Activated CD4-positive, alpha-beta memory T cell treated with anti-CD3 and anti-CD28 coated beads, Interleukin-2, amount 10 ng/mL, durations not matched to agents 7 days and 5 days (primary cell): ENCODE measurements around the gene SNX5. TPM values are rescaled to one million over a fixed set of nuclear protein-coding genes. Genes with fewer than 3 reads are reported as not detected.

Source experiments
- CTCF ChIA-PET: fragments of 350-600 bp; sonication (Branson Sonifier 250); formaldehyde crosslinking; loops from one replicate; lab custom pipeline; 2021; ENCODE audit warnings: antibody characterized with exemption, inconsistent platforms; lab: Charles Lee
- POLR2A ChIA-PET: fragments of 350-600 bp; sonication (Branson Sonifier 250); formaldehyde crosslinking; loops from one replicate; lab custom pipeline; 2021; ENCODE audit warnings: antibody characterized with exemption; lab: Charles Lee
- DNase-seq: peaks from one replicate; pipeline ENCODE4 v3.0.0-alpha.2; 2020
- H3K27ac Mint-ChIP-seq: one replicate; pipeline ENCODE4 v1.8.0; 2021; ENCODE audit warnings: mild to moderate bottlenecking, mixed read lengths
- H3K27me3 Mint-ChIP-seq: one replicate; pipeline ENCODE4 v1.8.0; 2021; ENCODE audit warnings: mixed read lengths
- H3K36me3 Mint-ChIP-seq: one replicate; pipeline ENCODE4 v1.8.0; 2021; ENCODE audit warnings: low read depth, mixed read lengths
- H3K4me1 Mint-ChIP-seq: one replicate; pipeline ENCODE4 v1.8.0; 2021; ENCODE audit warnings: mixed read lengths
- H3K4me3 Mint-ChIP-seq: one replicate; pipeline ENCODE4 v1.8.0; 2021; ENCODE audit warnings: mild to moderate bottlenecking, mixed read lengths
- H3K9me3 Mint-ChIP-seq: one replicate; pipeline ENCODE4 v1.8.0; 2021; ENCODE audit warnings: mixed read lengths
- total RNA-seq, 2 experiments: library from RNA; stranded (reverse); gene quantifications; one replicate each; pipeline ENCODE4 v1.2.3, GENCODE V29; 2021

The SNX5 gene
- total RNA-seq, 2 experiments from 2014 or later, result 236 to 250 TPM

- Mint-ChIP-seq H3K4me1 (peaks cover 78% of the 10 kb centered on the region), H3K36me3 (peaks cover 81% of the 10 kb centered on the region)
- DNase-seq, result no peak
Observed at GRCh38 chr20:17955302-17955701, 13.3 kb downstream of the SNX5 start.

DNA sequence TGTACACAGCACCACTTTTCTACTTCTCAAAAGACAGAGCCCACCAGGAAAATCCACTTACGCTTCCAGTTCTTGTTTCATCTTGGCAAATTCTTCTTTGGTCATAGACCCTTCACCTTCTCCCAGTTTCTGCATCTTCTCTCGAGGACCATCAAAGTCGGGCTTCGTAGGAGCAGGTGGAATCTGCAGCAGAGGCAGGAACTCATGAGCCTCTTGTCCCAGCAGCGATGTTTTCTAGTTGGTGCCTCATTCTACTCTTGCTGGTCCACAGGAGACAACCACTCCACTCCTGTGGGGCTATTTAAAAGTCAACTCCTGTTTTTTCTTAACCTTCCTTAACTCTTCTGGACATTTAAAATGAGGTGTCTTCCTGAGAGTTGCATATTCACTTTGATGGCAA is 14.7 kb downstream of the SNX5 start:
- H3K27ac Mint-ChIP-seq, result no peak overlapping the region
- H3K9me3 Mint-ChIP-seq, result no peaks in the 10 kb centered on the region
- H3K27me3 Mint-ChIP-seq, result no peaks in the 10 kb centered on the region
- ChIA-PET CTCF (interaction anchor here (1.8 kb wide), 1 partner anchor 15 kb away, joined by 8 read pairs; no protein-coding TSS in a partner anchor), POLR2A (interaction anchor here (1.0 to 19.8 kb wide), 3 partner anchors 11 to 40 kb away, joined by 3 to 303 read pairs (median 3); partner anchors contain the start of genes MGME1 and SNX5)
- H3K4me1 Mint-ChIP-seq, result peaks cover 69% of the 10 kb centered on the region
- peaks cover 87% of the 10 kb centered on the region for H3K36me3 Mint-ChIP-seq
- H3K4me3 Mint-ChIP-seq, result no peak overlapping the region
- no peak for DNase-seq

More at GRCh38 chr20:17955302-17955701, 13.3 kb downstream of the SNX5 start:
- ChIA-PET CTCF (interaction anchor here (0.5 to 2.1 kb wide), 5 partner anchors 10 to 450 kb away, joined by 3 to 6 read pairs (median 5); no protein-coding TSS in a partner anchor), POLR2A (interaction anchor here (1.7 to 19.8 kb wide), 5 partner anchors 9 to 384 kb away, joined by 3 to 303 read pairs (median 6); partner anchors contain the start of genes MGME1 and SNX5)
- no peaks in the 10 kb centered on the region for H3K27me3 Mint-ChIP-seq
- no peaks in the 10 kb centered on the region for H3K9me3 Mint-ChIP-seq
- peak overlapping the region; percentile 66 for H3K27ac Mint-ChIP-seq
- H3K4me3 Mint-ChIP-seq, result no peak overlapping the region

GRCh38 chr20:17952692-17953684 is 15.6 kb downstream of the SNX5 start:
- Mint-ChIP-seq H3K27ac (peak overlapping the region; percentile 47), H3K9me3 (no peaks in the 10 kb centered on the region), H3K4me3 (no peak overlapping the region), H3K36me3 (peaks cover 96% of the 10 kb centered on the region), H3K27me3 (no peaks in the 10 kb centered on the region), H3K4me1 (peaks cover 59% of the 10 kb centered on the region)
- CTCF ChIA-PET, result interaction anchor here (1.0 to 1.8 kb wide), 3 partner anchors 14 to 271 kb away, joined by 3 to 8 read pairs (median 5); partner anchors contain the start of gene RRBP1
- DNase-seq, result no peak
- POLR2A ChIA-PET, result interaction anchor here (1.1 to 19.8 kb wide), 4 partner anchors 14 to 271 kb away, joined by 3 to 303 read pairs (median 4); partner anchors contain the start of genes MGME1, RRBP1 and SNX5

DNA sequence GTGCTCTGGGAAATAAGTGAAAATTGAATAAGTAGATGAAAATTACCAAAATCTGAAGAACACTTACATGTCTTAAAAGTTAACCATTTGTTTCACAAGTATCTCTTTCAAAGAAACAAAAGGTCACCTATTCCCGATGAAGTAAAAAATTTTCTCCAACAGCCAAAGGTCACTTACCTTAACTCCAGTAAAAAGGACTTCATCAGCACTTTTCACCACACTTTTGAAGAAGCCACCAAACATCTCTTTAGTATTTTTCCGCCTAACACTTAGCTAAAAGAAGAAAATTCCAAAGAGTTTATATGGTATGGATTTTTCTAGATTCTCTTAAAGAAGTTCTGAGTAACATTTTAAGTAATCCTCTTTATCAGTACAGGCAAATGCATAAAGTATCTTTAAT is 17.3 kb downstream of the SNX5 start:
- no peak for DNase-seq
- Mint-ChIP-seq H3K4me1 (peaks cover 50% of the 10 kb centered on the region), H3K36me3 (peaks cover 100% of the 10 kb centered on the region), H3K27me3 (no peaks in the 10 kb centered on the region), H3K27ac (no peak overlapping the region), H3K4me3 (no peak overlapping the region), H3K9me3 (no peaks in the 10 kb centered on the region)
- POLR2A ChIA-PET, result interaction anchor here (19.8 kb wide), 1 partner anchor 16 kb away, joined by 303 read pairs; the partner anchor contains the start of genes MGME1 and SNX5
- CTCF ChIA-PET, result interaction anchor here (0.9 kb wide), 1 partner anchor 14 kb away, joined by 3 read pairs; no protein-coding TSS in a partner anchor

DNA sequence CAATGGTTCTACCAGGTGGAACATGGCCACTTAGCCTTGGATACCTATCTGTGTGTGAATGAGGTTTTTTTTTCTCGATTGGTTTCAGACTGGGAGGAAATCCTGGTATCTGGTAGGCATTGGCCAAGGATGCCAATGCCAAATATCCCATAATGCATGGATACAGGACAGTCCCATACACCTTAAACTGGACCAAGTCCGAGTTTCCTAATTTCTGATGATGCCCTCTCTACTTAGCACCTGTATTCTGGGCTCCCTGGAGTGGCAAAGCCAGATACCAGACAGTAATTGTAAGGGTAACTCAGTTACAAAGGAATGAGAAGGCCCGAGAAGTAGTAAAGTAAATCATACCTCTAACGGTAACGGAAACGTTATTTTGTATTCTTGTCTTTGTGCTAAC is 17.9 kb downstream of the SNX5 start:
- Mint-ChIP-seq H3K27me3 (no peaks in the 10 kb centered on the region), H3K36me3 (peaks cover 100% of the 10 kb centered on the region), H3K27ac (peak overlapping the region; percentile 11), H3K4me1 (peaks cover 43% of the 10 kb centered on the region), H3K9me3 (no peaks in the 10 kb centered on the region), H3K4me3 (no peak overlapping the region)
- no peak for DNase-seq
- ChIA-PET CTCF (no interaction called here), POLR2A (interaction anchor here (1.2 to 19.8 kb wide), 2 partner anchors 8 to 16 kb away, joined by 3 to 303 read pairs; partner anchors contain the start of genes MGME1 and SNX5)

GRCh38 chr20:17949899-17950298 is 18.7 kb downstream of the SNX5 start:
- DNase-seq, result no peak
- H3K36me3 Mint-ChIP-seq, result peaks cover 100% of the 10 kb centered on the region
- no peaks in the 10 kb centered on the region for H3K9me3 Mint-ChIP-seq
- H3K4me1 Mint-ChIP-seq, result peaks cover 38% of the 10 kb centered on the region
- H3K4me3 Mint-ChIP-seq, result no peak overlapping the region
- H3K27me3 Mint-ChIP-seq, result no peaks in the 10 kb centered on the region
- ChIA-PET POLR2A (interaction anchor here (1.2 to 19.8 kb wide), 4 partner anchors 9 to 17 kb away, joined by 3 to 303 read pairs (median 6); partner anchors contain the start of genes MGME1 and SNX5), CTCF (no interaction called here)
- no peak overlapping the region for H3K27ac Mint-ChIP-seq

DNA sequence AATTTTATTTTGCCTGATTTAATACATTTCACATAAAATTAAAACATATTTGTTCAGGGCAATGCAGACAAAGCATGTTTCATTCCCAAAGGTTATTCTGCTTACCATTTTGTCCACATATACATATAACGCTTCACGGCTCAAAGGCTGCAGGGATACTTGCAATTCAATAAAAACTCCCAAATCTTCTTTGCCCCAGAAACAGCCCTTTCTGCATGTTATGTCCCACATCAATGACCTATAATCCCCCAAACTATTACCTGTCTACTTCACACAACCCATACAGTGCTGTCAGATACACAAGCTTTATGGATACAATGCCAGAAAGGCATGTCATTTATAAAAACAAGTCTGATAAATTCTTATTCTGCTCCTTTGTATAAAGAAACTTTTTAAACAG is 20.2 kb downstream of the SNX5 start:
- H3K27ac Mint-ChIP-seq, result no peak overlapping the region
- H3K4me1 Mint-ChIP-seq, result peaks cover 33% of the 10 kb centered on the region
- no peaks in the 10 kb centered on the region for H3K27me3 Mint-ChIP-seq
- no peaks in the 10 kb centered on the region for H3K9me3 Mint-ChIP-seq
- peaks cover 100% of the 10 kb centered on the region for H3K36me3 Mint-ChIP-seq
- CTCF ChIA-PET, result interaction anchor here (1.5 kb wide), 1 partner anchor 9 kb away, joined by 7 read pairs; no protein-coding TSS in a partner anchor
- POLR2A ChIA-PET, result interaction anchor here (2.4 to 19.8 kb wide), 3 partner anchors 10 to 18 kb away, joined by 7 to 303 read pairs (median 8); partner anchors contain the start of genes MGME1 and SNX5
- H3K4me3 Mint-ChIP-seq, result no peak overlapping the region
- no peak for DNase-seq

DNA sequence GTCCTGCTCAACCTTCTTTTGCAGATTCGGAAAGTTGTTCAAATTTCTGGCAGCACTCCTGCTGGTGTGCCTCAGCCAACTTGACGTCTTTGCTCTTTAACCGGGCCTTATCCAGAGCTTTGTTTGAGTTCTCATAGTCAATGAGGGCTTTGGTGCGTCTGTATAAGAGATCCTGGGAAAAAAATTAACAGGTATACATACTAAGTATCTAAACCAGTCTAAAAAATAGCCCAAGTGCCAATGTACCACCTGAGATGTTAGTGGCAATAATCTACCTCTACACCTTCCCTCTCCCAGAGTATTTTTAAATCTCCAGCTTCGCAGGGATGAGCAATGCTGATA is 21.1 kb downstream of the SNX5 start:
- Mint-ChIP-seq H3K36me3 (peaks cover 100% of the 10 kb centered on the region), H3K4me1 (peaks cover 25% of the 10 kb centered on the region), H3K27ac (no peak overlapping the region), H3K4me3 (no peak overlapping the region), H3K27me3 (no peaks in the 10 kb centered on the region), H3K9me3 (no peaks in the 10 kb centered on the region)
- ChIA-PET POLR2A (interaction anchor here (2.5 to 19.8 kb wide), 2 partner anchors 11 to 19 kb away, joined by 8 to 303 read pairs; partner anchors contain the start of genes MGME1 and SNX5), CTCF (interaction anchor here (1.5 kb wide), 1 partner anchor 8 kb away, joined by 7 read pairs; no protein-coding TSS in a partner anchor)
- DNase-seq, result no peak

GRCh38 chr20:17946572-17947473 is 21.8 kb downstream of the SNX5 start:
- POLR2A ChIA-PET, result interaction anchor here (1.4 to 19.8 kb wide), 4 partner anchors 9 to 20 kb away, joined by 4 to 303 read pairs (median 8); partner anchors contain the start of genes MGME1 and SNX5
- H3K36me3 Mint-ChIP-seq, result peaks cover 99% of the 10 kb centered on the region
- H3K4me1 Mint-ChIP-seq, result peaks cover 24% of the 10 kb centered on the region
- no peaks in the 10 kb centered on the region for H3K27me3 Mint-ChIP-seq
- H3K4me3 Mint-ChIP-seq, result no peak overlapping the region
- H3K9me3 Mint-ChIP-seq, result no peaks in the 10 kb centered on the region
- no peak overlapping the region for H3K27ac Mint-ChIP-seq
- CTCF ChIA-PET, result interaction anchor here (0.9 to 1.5 kb wide), 2 partner anchors 8 to 11 kb away, joined by 7 read pairs; no protein-coding TSS in a partner anchor
- no peak for DNase-seq

DNA sequence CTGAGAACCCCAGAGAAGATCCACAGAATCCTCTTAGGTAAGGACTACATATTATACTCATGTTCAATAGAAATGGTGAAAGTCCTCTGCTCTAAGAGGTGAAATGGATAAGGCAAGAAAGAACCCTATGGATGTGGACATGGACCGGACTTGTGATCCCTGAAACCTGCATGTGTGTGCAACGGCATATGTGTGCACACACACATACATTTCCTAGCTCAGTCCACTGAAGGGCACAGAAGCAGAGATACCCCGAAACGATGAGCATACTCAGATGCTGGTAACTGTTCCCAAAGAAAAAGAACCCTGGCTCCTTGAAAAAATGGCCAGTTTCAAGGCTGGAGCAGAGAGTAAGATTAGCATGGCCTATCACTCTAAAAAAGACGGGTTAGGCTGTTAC is 22.6 kb downstream of the SNX5 start:
- Mint-ChIP-seq H3K4me3 (no peak overlapping the region), H3K36me3 (peaks cover 99% of the 10 kb centered on the region), H3K4me1 (peaks cover 23% of the 10 kb centered on the region), H3K27me3 (no peaks in the 10 kb centered on the region), H3K27ac (peak overlapping the region; percentile 3), H3K9me3 (no peaks in the 10 kb centered on the region)
- DNase-seq, result no peak
- ChIA-PET POLR2A (interaction anchor here (1.4 to 19.8 kb wide), 3 partner anchors 10 to 21 kb away, joined by 4 to 303 read pairs (median 9); partner anchors contain the start of genes MGME1 and SNX5), CTCF (interaction anchor here (0.6 to 1.1 kb wide), 3 partner anchors 10 to 441 kb away, joined by 3 to 7 read pairs (median 3); no protein-coding TSS in a partner anchor)

DNA sequence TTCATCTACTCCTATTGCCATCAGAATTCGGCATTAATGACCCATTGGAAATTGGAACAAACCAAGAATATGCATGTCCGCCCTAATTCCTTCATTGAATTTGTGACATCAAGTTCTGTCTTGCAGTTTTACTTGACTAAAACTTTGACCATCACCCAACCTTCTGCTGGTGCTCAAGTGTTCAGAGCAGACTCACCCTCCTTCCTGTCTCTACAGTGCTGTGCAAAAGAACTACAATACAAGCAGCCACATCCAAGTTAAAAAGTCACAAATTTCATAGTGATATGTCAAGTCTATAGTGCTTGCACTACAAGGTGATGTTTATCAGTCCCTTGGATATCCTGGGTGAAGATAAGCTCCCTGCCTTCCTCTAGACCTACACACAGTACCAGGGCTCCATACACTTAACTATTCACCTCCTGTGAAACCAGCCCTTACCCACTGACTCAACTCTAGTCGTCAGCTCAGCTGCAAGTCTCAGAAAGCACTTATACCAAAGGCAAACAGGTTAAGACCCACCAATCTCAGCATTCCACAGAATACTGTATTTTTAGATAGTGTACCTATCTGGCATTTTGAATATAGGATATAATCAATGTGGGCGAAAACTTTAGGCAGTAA is 23.6 kb downstream of the SNX5 start:
- CTCF ChIA-PET, result interaction anchor here (1.1 kb wide), 2 partner anchors 11 to 46 kb away, joined by 3 read pairs; no protein-coding TSS in a partner anchor
- no peak for DNase-seq
- POLR2A ChIA-PET, result interaction anchor here (1.6 to 19.8 kb wide), 3 partner anchors 14 to 22 kb away, joined by 4 to 303 read pairs (median 6); partner anchors contain the start of genes MGME1 and SNX5
- H3K36me3 Mint-ChIP-seq, result peaks cover 97% of the 10 kb centered on the region
- no peak overlapping the region for H3K4me3 Mint-ChIP-seq
- H3K4me1 Mint-ChIP-seq, result peaks cover 26% of the 10 kb centered on the region
- H3K9me3 Mint-ChIP-seq, result no peaks in the 10 kb centered on the region
- H3K27ac Mint-ChIP-seq, result peak overlapping the region; percentile 42
- no peaks in the 10 kb centered on the region for H3K27me3 Mint-ChIP-seq
